SK-N-SH (cell line): ENCODE measurements around the gene VTI1B. TPM values are rescaled to one million over a fixed set of nuclear protein-coding genes. Genes with fewer than 3 reads are reported as not detected.

Experiments
- CTCF ChIA-PET: fragments of 300-600, 350-600 bp; formaldehyde crosslinking; extraction: SDS; loops from one replicate; lab custom pipeline; 2021; lab: Yijun Ruan, JAX
- POLR2A ChIA-PET: fragments of 350-600 bp; sonication (Branson Sonifier 250); formaldehyde crosslinking; extraction: SDS; loops from one replicate; lab custom pipeline; 2020; ENCODE audit warnings: antibody characterized with exemption, inconsistent platforms; lab: Yijun Ruan, JAX
- DNase-seq: peaks from one replicate; pipeline ENCODE4 v3.0.0; 2012
- H2AFZ ChIP-seq: fragments of 200-600 bp; sonication (generic); 2 replicates; pipeline ENCODE4 v1.8.1; 2016; ENCODE audit warnings: antibody characterized with exemption, mild to moderate bottlenecking, low read depth
- H3F3A ChIP-seq: fragments of 200-600 bp; sonication (generic); replicated peaks from 2 replicates; pipeline ENCODE3; 2016; ENCODE audit warnings: antibody characterized with exemption, mild to moderate bottlenecking; ENCODE audit not compliant: insufficient read depth
- H3K27ac ChIP-seq, 2 experiments: fragments of 200-500 bp in 1 of 2; fragments of 200-600 bp in 1 of 2; sonication (Bioruptor generic) in 1 of 2; sonication (generic), shearing (Covaris generic) in 1 of 2; 2 replicates each; pipeline versions ENCODE4 v1.5.1 to v1.6.1; 2014 to 2016; ENCODE audit warnings: low read depth in 2 of 2, inconsistent platforms in 1 of 2, low read length in 1 of 2, mild to moderate bottlenecking in 1 of 2, mixed read lengths in 1 of 2
- H3K27me3 ChIP-seq: fragments of 200-600 bp; sonication (generic), shearing (Covaris generic); 2 replicates; pipeline ENCODE4 v1.6.1; 2016; ENCODE audit warnings: mixed run types; ENCODE audit not compliant: insufficient read depth
- H3K36me3 ChIP-seq, 2 experiments: fragments of 200-500 bp in 1 of 2; fragments of 200-600 bp in 1 of 2; sonication (Bioruptor generic) in 1 of 2; sonication (generic) in 1 of 2; replicated peaks in 1 of 2; 2 replicates each; pipeline versions ENCODE3 to v1.5.1; 2014 to 2016; ENCODE audit warnings: low read length in 1 of 2, mild to moderate bottlenecking in 1 of 2; ENCODE audit not compliant: insufficient read depth in 2 of 2, control insufficient read depth in 1 of 2
- H3K4me1 ChIP-seq, 2 experiments: fragments of 200-500 bp in 1 of 2; fragments of 200-600 bp in 1 of 2; sonication (Bioruptor generic) in 1 of 2; sonication (generic), shearing (Covaris generic) in 1 of 2; 2 replicates each; pipeline versions ENCODE4 v1.5.1 to v1.6.1; 2014 to 2016; ENCODE audit warnings: low read depth in 1 of 2, low read length in 1 of 2, mixed run types in 1 of 2; ENCODE audit not compliant: insufficient read depth in 2 of 2, control insufficient read depth in 1 of 2
- H3K4me2 ChIP-seq: fragments of 200-600 bp; sonication (generic), shearing (Covaris generic); 2 replicates; pipeline ENCODE4 v1.6.1; 2017; ENCODE audit warnings: mixed run types
- H3K4me3 ChIP-seq, 2 experiments: fragments of 200-500 bp in 1 of 2; fragments of 200-600 bp in 1 of 2; sonication (Bioruptor generic) in 1 of 2; sonication (generic), shearing (Covaris generic) in 1 of 2; 2 replicates each; pipeline versions ENCODE4 v1.5.1 to v1.8.1; 2014 to 2016; ENCODE audit warnings: low read depth in 2 of 2, inconsistent platforms in 1 of 2, low read length in 1 of 2, mild to moderate bottlenecking in 1 of 2, mixed read lengths in 1 of 2, moderate library complexity in 1 of 2
- H3K79me2 ChIP-seq: fragments of 200-600 bp; sonication (generic); 2 replicates; pipeline ENCODE4 v1.8.1; 2017; ENCODE audit warnings: mild to moderate bottlenecking; ENCODE audit not compliant: insufficient read depth
- H3K9ac ChIP-seq: fragments of 200-600 bp; sonication (generic); 2 replicates; pipeline ENCODE4 v1.6.1; 2017; ENCODE audit warnings: mixed run types
- H3K9me2 ChIP-seq: fragments of 200-600 bp; sonication (generic); 2 replicates; pipeline ENCODE4 v1.6.1; 2017; ENCODE audit warnings: mixed run types
- H3K9me3 ChIP-seq: fragments of 200-600 bp; sonication (generic); 2 replicates; pipeline ENCODE4 v1.6.1; 2017; ENCODE audit warnings: mixed run types, mild to moderate bottlenecking, moderate library complexity
- H4K20me1 ChIP-seq: fragments of 200-600 bp; sonication (generic); 2 replicates; pipeline ENCODE4 v1.6.1; 2017; ENCODE audit warnings: mild to moderate bottlenecking, mixed run types; ENCODE audit not compliant: insufficient read depth
- CTCF ChIP-seq: fragments of 200-600 bp; sonication (generic); IDR thresholded peaks from 2 replicates; pipeline ENCODE4 v1.6.1; 2017; ENCODE audit warnings: antibody characterized with exemption, mild to moderate bottlenecking, moderate library complexity
- ELF1 ChIP-seq: IDR thresholded peaks from 2 replicates; pipeline ENCODE4 v1.4.0; 2012
- GATA2 ChIP-seq: sonication (generic); formaldehyde crosslinking; IDR thresholded peaks from 2 replicates; pipeline ENCODE4 v1.5.0; 2020; ENCODE audit warnings: mild to moderate bottlenecking, missing genetic modification reagents
- NRF1 ChIP-seq: IDR thresholded peaks from 2 replicates; pipeline ENCODE4 v1.6.1; 2012; ENCODE audit warnings: low read depth, mild to moderate bottlenecking, low read length
- PBX3 ChIP-seq: IDR thresholded peaks from 2 replicates; pipeline ENCODE4; 2012
- RCOR1 ChIP-seq: fragments of 150-350 bp; IDR thresholded peaks from 2 replicates; pipeline ENCODE4 v1.6.1; 2017; ENCODE audit warnings: antibody characterized with exemption, low read length
- TAF1 ChIP-seq: IDR thresholded peaks from 2 replicates; pipeline ENCODE4 v1.6.1; 2012; ENCODE audit warnings: low read depth, mild to moderate bottlenecking, low read length, moderate library complexity, borderline replicate concordance
- USF1 ChIP-seq: IDR thresholded peaks from 2 replicates; pipeline ENCODE4 v1.4.0; 2012; ENCODE audit warnings: low read depth, borderline replicate concordance
- ZBTB33 ChIP-seq: IDR thresholded peaks from 2 replicates; pipeline ENCODE4 v1.4.0; 2012; ENCODE audit warnings: low read depth, borderline replicate concordance
- WGBS: methylation state at CpG from one replicate; pipeline ENCODE4 v1.1.6; 2017; ENCODE audit warnings: low lambda C conversion rate; 5-methylcytosine and 5-hydroxymethylcytosine counted together
- polyA plus RNA-seq, 3 experiments: library from polyadenylated mRNA; depleted of rRNA; stranded (reverse); fragments of >200 nt; gene quantifications; 2 replicates each; pipeline ENCODE4 v1.2.3, GENCODE V29; 2012

VTI1B gene
- polyA plus RNA-seq, 1 of the 3 experiments (the other 2 are of a cell fraction), result 59.2 TPM

- H3K4me2 ChIP-seq, result peak overlapping the region; percentile 96
- H3K36me3 ChIP-seq, result peaks cover 11 to 16% of the 10 kb centered on the region in 2 experiments
- H3K9me2 ChIP-seq, result no peaks in the 10 kb centered on the region
- H3K4me3 ChIP-seq, result peak overlapping the region; percentile 72 to 89
- no peak for DNase-seq
- 30% methylated on average over 5 of the region's 5 CpGs for WGBS
- no peaks in the 10 kb centered on the region for H3K27me3 ChIP-seq
- peaks cover 71% of the 10 kb centered on the region for H3K79me2 ChIP-seq
- CTCF ChIA-PET, result interaction anchor here (0.7 to 3.6 kb wide), 6 partner anchors 22 to 146 kb away, joined by 3 to 21 read pairs (median 4); partner anchors contain the start of genes PIGH and RDH11
- H2AFZ ChIP-seq, result no peak overlapping the region
- H3K9me3 ChIP-seq, result no peaks in the 10 kb centered on the region
- peak overlapping the region; percentile 98 for H3K9ac ChIP-seq
- H4K20me1 ChIP-seq, result peaks cover 55% of the 10 kb centered on the region
- no peak for TF ChIP-seq CTCF
- POLR2A ChIA-PET, result no interaction called here
- peaks cover 17% of the 10 kb centered on the region for H3F3A ChIP-seq
- peaks cover 0 to 7% of the 10 kb centered on the region in 2 experiments; a peak in 2 of 4 replicates for H3K4me1 ChIP-seq
- H3K27ac ChIP-seq, result peak overlapping the region in 1 of 2 experiments; percentile 92; a peak in 2 of 4 replicates
Observed at GRCh38 chr14:67673451-67673850, 981 bp downstream of the VTI1B start.

GRCh38 chr14:67668559-67668958 is 5.9 kb downstream of the VTI1B start:
- no peak overlapping the region for H3K4me2 ChIP-seq
- ChIA-PET POLR2A (no interaction called here), CTCF (interaction anchor here (1.2 to 5.6 kb wide), 5 partner anchors 15 to 142 kb away, joined by 3 to 54 read pairs (median 9); partner anchors contain the start of gene ARG2)
- H3K27ac ChIP-seq, result no peak overlapping the region
- H3K9me3 ChIP-seq, result no peaks in the 10 kb centered on the region
- H3K4me1 ChIP-seq, result peaks cover 2 to 3% of the 10 kb centered on the region in 2 experiments; a peak in 2 of 4 replicates
- H4K20me1 ChIP-seq, result peaks cover 95% of the 10 kb centered on the region
- peaks cover 4% of the 10 kb centered on the region for H3F3A ChIP-seq
- no peak overlapping the region for H3K9ac ChIP-seq
- no peak overlapping the region for H3K4me3 ChIP-seq
- H3K79me2 ChIP-seq, result peaks cover 98% of the 10 kb centered on the region
- no peaks in the 10 kb centered on the region for H3K36me3 ChIP-seq
- no peak for TF ChIP-seq USF1
- no peak for TF ChIP-seq CTCF
- no peak for TF ChIP-seq PBX3
- TF ChIP-seq RCOR1, result no peak
- TF ChIP-seq GATA2 (CRISPR knock-in tag), result no peak
- TF ChIP-seq TAF1, result no peak
- no peak for TF ChIP-seq NRF1
- no peak for TF ChIP-seq ZBTB33
- no peak for TF ChIP-seq ELF1
- no peak overlapping the region for H2AFZ ChIP-seq
- no peaks in the 10 kb centered on the region for H3K9me2 ChIP-seq
- no peak for DNase-seq
- no peaks in the 10 kb centered on the region for H3K27me3 ChIP-seq
